K562 (cell line): ENCODE results near the gene HECW1. TPM values are rescaled to one million over a fixed set of nuclear protein-coding genes. Genes with fewer than 3 reads are reported as not detected.
A peak's percentile ranks its signal among the peaks of the same experiment; 100 is the strongest.

ENCODE experiments used
- ATAC-seq: fragments of 200-7000 bp; cut with Tn5 transposase; 3 replicates; pipeline ENCODE4 v1.9.1; 2020; ENCODE audit warnings: moderate library complexity
- BruUV-seq: library from RNA; stranded (reverse); fragments of 400-500 nt; replicated peaks from 2 replicates; lab custom pipeline; 2021; lab: Mats Ljungman, UMichigan
- CTCF ChIA-PET: fragments of 300-600 bp; formaldehyde crosslinking; extraction: SDS; loops from one replicate; lab custom pipeline; 2021; ENCODE audit warnings: low intra/inter-chr PET ratio; lab: Yijun Ruan, JAX
- POLR2A ChIA-PET: fragments of 300-600, 350-650 bp; sonication (Branson Sonifier 250); formaldehyde crosslinking; extraction: SDS; loops from one replicate; lab custom pipeline; 2021; ENCODE audit warnings: antibody characterized with exemption, inconsistent platforms; lab: Yijun Ruan, JAX
- DNase-seq, 4 experiments: peaks; one replicate each; pipeline versions ENCODE4 v3.0.0 to v3.0.0-alpha.2; 2011 to 2018; ENCODE audit warnings: low spot score in 3 of 4, mixed read lengths in 3 of 4; ENCODE audit errors: extremely low read depth in 1 of 4
- FAIRE-seq: peaks from 2 replicates; lab custom pipeline; 2011; peaks lifted over from hg19 to GRCh38; lab: Jason Lieb, UNC
- H2AFZ ChIP-seq: 2 replicates; pipeline ENCODE4 v1.6.0; 2011; ENCODE audit warnings: low read depth, low read length, control low read depth, inconsistent platforms
- H3K27ac ChIP-seq: fragments of 200-600 bp; 3 replicates; pipeline ENCODE4 v1.8.0; 2011; ENCODE audit warnings: low read depth, mild to moderate bottlenecking, control low read depth, inconsistent platforms, low read length, moderate library complexity, mixed read lengths; ENCODE audit errors: extremely low read depth
- H3K27me3 ChIP-seq, 2 experiments: fragments of 300-600 bp in 1 of 2; 2 replicates in 1 of 2; 3 replicates in 1 of 2; pipeline versions ENCODE4 v1.6.0 to v1.8.0; 2011; ENCODE audit warnings: inconsistent platforms in 2 of 2, low read length in 2 of 2, mild to moderate bottlenecking in 1 of 2, mixed read lengths in 1 of 2, moderate library complexity in 1 of 2; ENCODE audit not compliant: control insufficient read depth in 2 of 2, insufficient read depth in 2 of 2
- H3K36me3 ChIP-seq: fragments of 300-600 bp; 3 replicates; pipeline ENCODE4 v1.8.0; 2011; ENCODE audit warnings: mild to moderate bottlenecking, low read length, inconsistent platforms; ENCODE audit not compliant: control insufficient read depth, insufficient read depth
- H3K4me1 ChIP-seq, 2 experiments: fragments of 200-600 bp in 1 of 2; replicated peaks in 1 of 2; 2 replicates in 1 of 2; 3 replicates in 1 of 2; pipeline versions ENCODE4 v1.5.1 to v1.8.0; 2011; ENCODE audit warnings: inconsistent platforms in 2 of 2, low read length in 2 of 2, mild to moderate bottlenecking in 1 of 2, mixed read lengths in 1 of 2, moderate library complexity in 1 of 2; ENCODE audit not compliant: control insufficient read depth in 2 of 2, insufficient read depth in 2 of 2
- H3K4me2 ChIP-seq: 2 replicates; pipeline ENCODE4 v1.6.1; 2011; ENCODE audit warnings: low read length, control low read depth, inconsistent platforms, mixed read lengths; ENCODE audit not compliant: insufficient read depth
- H3K4me3 ChIP-seq: fragments of 200-600 bp; sonication (generic), shearing (Covaris generic); 2 replicates; pipeline ENCODE4 v1.5.1; 2016; ENCODE audit warnings: control low read depth, inconsistent platforms
- H3K79me2 ChIP-seq: fragments of 200-600 bp; 3 replicates; pipeline ENCODE4 v1.8.0; 2011; ENCODE audit warnings: low read length, inconsistent platforms; ENCODE audit not compliant: control insufficient read depth, insufficient read depth
- H3K9ac ChIP-seq, 2 experiments: 2 replicates each; pipeline versions ENCODE4 v1.6.0 to v1.6.1; 2011; ENCODE audit warnings: low read depth in 2 of 2, low read length in 2 of 2, control low read depth in 1 of 2, inconsistent platforms in 1 of 2, mild to moderate bottlenecking in 1 of 2, mixed read lengths in 1 of 2; ENCODE audit not compliant: insufficient read depth in 1 of 2
- H3K9me1 ChIP-seq: one replicate; pipeline ENCODE4 v1.6.0; 2011; ENCODE audit warnings: inconsistent platforms, mild to moderate bottlenecking, low read length, moderate library complexity; ENCODE audit not compliant: control insufficient read depth, insufficient read depth
- H3K9me3 ChIP-seq: replicated peaks from 2 replicates; pipeline ENCODE4 v1.5.1; 2011; ENCODE audit warnings: low read depth, low read length, inconsistent platforms; ENCODE audit not compliant: control insufficient read depth, insufficient read depth
- H4K20me1 ChIP-seq: replicated peaks from 2 replicates; pipeline ENCODE4 v1.6.1; 2011; ENCODE audit warnings: low read length, inconsistent platforms, mixed read lengths; ENCODE audit not compliant: control insufficient read depth, insufficient read depth
- CBFA2T2 ChIP-seq: fragments of 450-650 bp; conservative IDR thresholded peaks from 2 replicates; pipeline ENCODE4 v1.6.1; 2017; ENCODE audit warnings: mild to moderate bottlenecking
- CBFA2T3 ChIP-seq: fragments of 450-650 bp; IDR thresholded peaks from 2 replicates; pipeline ENCODE4 v1.6.1; 2017
- NFE2 ChIP-seq: IDR thresholded peaks from 2 replicates; pipeline ENCODE4 v1.6.1; 2014; ENCODE audit warnings: antibody characterized with exemption, low read depth
- RFX5 ChIP-seq: IDR thresholded peaks from 2 replicates; pipeline ENCODE4 v1.6.1; 2011; ENCODE audit warnings: low read depth, mild to moderate bottlenecking, improper control_type of control experiment, low read length
- SMAD4 ChIP-seq: fragments of 250-450 bp; sonication (Bioruptor Pico); conservative IDR thresholded peaks from 2 replicates; pipeline ENCODE4 v1.8.0; 2021; ENCODE audit warnings: inconsistent platforms, mild to moderate bottlenecking, moderate library complexity
- TEAD4 ChIP-seq, 2 experiments: sonication (generic) in 1 of 2; formaldehyde crosslinking in 1 of 2; IDR thresholded peaks; 2 replicates each; pipeline versions ENCODE4 v1.6.1 to v1.8.0; 2012 to 2022; ENCODE audit warnings: borderline replicate concordance in 1 of 2, inconsistent platforms in 1 of 2, low read length in 1 of 2, mild to moderate bottlenecking in 1 of 2, missing genetic modification reagents in 1 of 2
- TRIM24 ChIP-seq, 2 experiments: fragments of 450-650 bp; IDR thresholded peaks; 2 replicates each; pipeline ENCODE4 v1.6.1; 2016
- ZNF785 ChIP-seq: fragments of 250-450 bp; sonication (Bioruptor Pico); IDR thresholded peaks from 2 replicates; pipeline ENCODE4 v1.4.0; 2020; ENCODE audit warnings: mild to moderate bottlenecking
- WGBS: fragments of 100-300 bp; shearing (Covaris generic); methylation state at CpG from one replicate; pipeline ENCODE4 v1.1.6; 2016; ENCODE audit warnings: low coverage, mixed read lengths; ENCODE audit not compliant: insufficient coverage; ENCODE audit errors: missing lambda C conversion rate; 5-methylcytosine and 5-hydroxymethylcytosine counted together
- in situ Hi-C: fragments of 300-500 bp; cut with MboI; formaldehyde crosslinking; loops from 4 replicates; pipeline ENCODE4 v1.15.0; 2018; ENCODE audit warnings: inconsistent platforms, mixed read lengths
- intact Hi-C: fragments of 100-400 bp; cut with micrococcal nuclease; formaldehyde crosslinking; loops from 2 replicates; pipeline ENCODE4 v1.14.2; 2022
- polyA plus RNA-seq, 8 experiments: library from polyadenylated mRNA; depleted of rRNA in 4 of 8; stranded (reverse) in 5 of 8; unstranded in 3 of 8; fragments of >200 nt; fragmentation: Nextera tagmentation in 2 of 8; fragmentation: Illumina TruSeq in 1 of 8; extraction: Ambion mirVana in 2 of 8; extraction: Trizol in 1 of 8; gene quantifications; 2 replicates each; pipeline versions ENCODE4 v1.2.1 to v1.2.3, GENCODE V29; 2011 to 2014; ENCODE audit warnings: inconsistent platforms in 1 of 8, missing spikeins in 1 of 8
- total RNA-seq, 7 experiments: library from RNA; depleted of rRNA in 6 of 7; stranded (reverse); fragments of >200 nt in 6 of 7; fragmentation: Illumina TruSeq in 2 of 7; extraction: Trizol in 2 of 7; gene quantifications; 2 replicates each; pipeline versions ENCODE4 v1.2.1 to v1.2.3, GENCODE V29; 2011 to 2021; ENCODE audit warnings: low replicate concordance in 1 of 7
- TF ChIP-seq, protein P1 (sequence below): fragments of 200-800 bp; sonication (Bioruptor generic); IDR thresholded peaks from 2 replicates; pipeline ENCODE4 v1.6.1; 2017; ENCODE audit warnings: missing genetic modification characterization, missing compliant biosample characterization
- TF ChIP-seq, protein P2 (sequence below): IDR thresholded peaks from 3 replicates; pipeline ENCODE4 v1.6.1; 2011; ENCODE audit warnings: borderline replicate concordance, mild to moderate bottlenecking; ENCODE audit not compliant: insufficient read length, insufficient read depth
- TF ChIP-seq, protein P3 (sequence below): fragments of 450-650 bp; formaldehyde crosslinking; IDR thresholded peaks from 2 replicates; pipeline ENCODE4 v1.4.0; 2020; ENCODE audit warnings: mild to moderate bottlenecking
- TF ChIP-seq, protein P4 (sequence below), 2 experiments: fragments of 450-650 bp; IDR thresholded peaks; 2 replicates each; pipeline ENCODE4 v1.6.1; 2018; ENCODE audit warnings: mild to moderate bottlenecking in 2 of 2, low read depth in 1 of 2; ENCODE audit not compliant: partially characterized antibody in 2 of 2
- TF ChIP-seq, protein P5 (sequence below): fragments of 250-450 bp; sonication (Bioruptor Pico); IDR thresholded peaks from 2 replicates; pipeline ENCODE4 v1.9.0; 2021; ENCODE audit warnings: mild to moderate bottlenecking

HECW1 gene
- total and polyA plus RNA-seq, 9 of the 15 experiments (the other 6 are each of a cell fraction or from before 2014, with no cell fraction given), result 0.07 to 0.31 (median 0.13) TPM; not detected in 4

DNA sequence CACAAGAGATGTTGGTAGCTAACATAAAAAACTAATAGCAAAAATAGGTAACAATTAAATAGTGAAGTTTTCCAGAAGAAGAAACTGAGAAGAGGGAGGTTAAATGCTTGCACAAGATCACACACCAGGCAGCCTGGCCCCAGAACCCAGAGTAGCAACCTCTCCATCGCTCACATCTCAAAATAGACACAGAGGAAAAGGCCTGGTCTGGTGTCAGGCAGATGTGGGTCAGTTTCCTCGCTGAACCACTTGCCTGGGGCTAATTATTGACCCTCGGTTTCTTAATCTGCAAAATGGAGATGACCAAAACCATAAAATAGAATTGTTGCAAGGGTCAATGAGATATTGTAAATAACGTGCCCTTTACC lies 425.9 kb downstream of the HECW1 start (continued):
- TF ChIP-seq, protein P1, sequence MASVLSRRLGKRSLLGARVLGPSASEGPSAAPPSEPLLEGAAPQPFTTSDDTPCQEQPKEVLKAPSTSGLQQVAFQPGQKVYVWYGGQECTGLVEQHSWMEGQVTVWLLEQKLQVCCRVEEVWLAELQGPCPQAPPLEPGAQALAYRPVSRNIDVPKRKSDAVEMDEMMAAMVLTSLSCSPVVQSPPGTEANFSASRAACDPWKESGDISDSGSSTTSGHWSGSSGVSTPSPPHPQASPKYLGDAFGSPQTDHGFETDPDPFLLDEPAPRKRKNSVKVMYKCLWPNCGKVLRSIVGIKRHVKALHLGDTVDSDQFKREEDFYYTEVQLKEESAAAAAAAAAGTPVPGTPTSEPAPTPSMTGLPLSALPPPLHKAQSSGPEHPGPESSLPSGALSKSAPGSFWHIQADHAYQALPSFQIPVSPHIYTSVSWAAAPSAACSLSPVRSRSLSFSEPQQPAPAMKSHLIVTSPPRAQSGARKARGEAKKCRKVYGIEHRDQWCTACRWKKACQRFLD (CRISPR knock-in tag), result no peak
- TF ChIP-seq, protein P2, sequence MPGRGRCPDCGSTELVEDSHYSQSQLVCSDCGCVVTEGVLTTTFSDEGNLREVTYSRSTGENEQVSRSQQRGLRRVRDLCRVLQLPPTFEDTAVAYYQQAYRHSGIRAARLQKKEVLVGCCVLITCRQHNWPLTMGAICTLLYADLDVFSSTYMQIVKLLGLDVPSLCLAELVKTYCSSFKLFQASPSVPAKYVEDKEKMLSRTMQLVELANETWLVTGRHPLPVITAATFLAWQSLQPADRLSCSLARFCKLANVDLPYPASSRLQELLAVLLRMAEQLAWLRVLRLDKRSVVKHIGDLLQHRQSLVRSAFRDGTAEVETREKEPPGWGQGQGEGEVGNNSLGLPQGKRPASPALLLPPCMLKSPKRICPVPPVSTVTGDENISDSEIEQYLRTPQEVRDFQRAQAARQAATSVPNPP, result no peak
- TF ChIP-seq TRIM24 (IDR thresholded peaks at IDR 0.05), result no peak
- TF ChIP-seq, protein P3, sequence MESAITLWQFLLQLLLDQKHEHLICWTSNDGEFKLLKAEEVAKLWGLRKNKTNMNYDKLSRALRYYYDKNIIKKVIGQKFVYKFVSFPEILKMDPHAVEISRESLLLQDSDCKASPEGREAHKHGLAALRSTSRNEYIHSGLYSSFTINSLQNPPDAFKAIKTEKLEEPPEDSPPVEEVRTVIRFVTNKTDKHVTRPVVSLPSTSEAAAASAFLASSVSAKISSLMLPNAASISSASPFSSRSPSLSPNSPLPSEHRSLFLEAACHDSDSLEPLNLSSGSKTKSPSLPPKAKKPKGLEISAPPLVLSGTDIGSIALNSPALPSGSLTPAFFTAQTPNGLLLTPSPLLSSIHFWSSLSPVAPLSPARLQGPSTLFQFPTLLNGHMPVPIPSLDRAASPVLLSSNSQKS, result no peak
- TF ChIP-seq, all 486 proteins: peak for 0

DNA sequence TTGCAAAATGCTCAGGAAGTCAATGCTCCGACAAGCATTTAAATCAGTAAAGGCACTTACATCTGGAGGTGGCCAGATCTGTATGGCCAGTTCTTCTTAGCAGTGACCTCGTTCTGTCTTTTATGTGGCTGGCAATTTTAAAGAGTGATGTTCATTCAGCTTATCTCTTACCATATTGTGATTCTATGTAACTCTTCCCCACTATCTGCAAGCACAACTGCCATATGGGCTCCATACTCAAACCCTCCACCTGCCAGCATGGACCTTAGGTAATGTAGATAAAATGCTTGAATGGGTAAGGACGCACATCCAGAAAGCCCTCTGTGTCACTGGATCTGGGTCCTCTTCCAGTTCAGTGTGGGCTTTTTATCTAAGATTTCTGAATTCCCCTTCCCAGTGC lies 428.0 kb downstream of the HECW1 start:
- no peak for FAIRE-seq
- no peak overlapping the region for H3K4me3 ChIP-seq
- peak in 1 of 4 experiments; percentile 11 for DNase-seq
- ChIA-PET CTCF (no interaction called here), POLR2A (no interaction called here)
- no peaks in the 10 kb centered on the region for H3K79me2 ChIP-seq
- H3K36me3 ChIP-seq, result no peaks in the 10 kb centered on the region
- peaks cover 0 to 4% of the 10 kb centered on the region in 2 experiments; a peak in 3 of 5 replicates for H3K4me1 ChIP-seq
- H3K9me3 ChIP-seq, result no peaks in the 10 kb centered on the region
- in situ Hi-C loops, result no loop called here
- H3K9ac ChIP-seq, result no peak overlapping the region
- H3K27ac ChIP-seq, result no peak overlapping the region
- ATAC-seq, result no peak; the same call in 2 of the 3 replicates
- no peak overlapping the region for H3K4me2 ChIP-seq
- WGBS, result 2% methylated on average over 3 of the region's 3 CpGs
- no peaks in the 10 kb centered on the region for H3K9me1 ChIP-seq
- H2AFZ ChIP-seq, result no peak overlapping the region
- intact Hi-C loops, result no loop called here
- no peaks in the 10 kb centered on the region for H4K20me1 ChIP-seq
- no TSS peak for BruUV-seq
- peaks cover 30 to 46% of the 10 kb centered on the region in 2 experiments for H3K27me3 ChIP-seq
- no peak for TF ChIP-seq SMAD4
- TF ChIP-seq, protein P4, sequence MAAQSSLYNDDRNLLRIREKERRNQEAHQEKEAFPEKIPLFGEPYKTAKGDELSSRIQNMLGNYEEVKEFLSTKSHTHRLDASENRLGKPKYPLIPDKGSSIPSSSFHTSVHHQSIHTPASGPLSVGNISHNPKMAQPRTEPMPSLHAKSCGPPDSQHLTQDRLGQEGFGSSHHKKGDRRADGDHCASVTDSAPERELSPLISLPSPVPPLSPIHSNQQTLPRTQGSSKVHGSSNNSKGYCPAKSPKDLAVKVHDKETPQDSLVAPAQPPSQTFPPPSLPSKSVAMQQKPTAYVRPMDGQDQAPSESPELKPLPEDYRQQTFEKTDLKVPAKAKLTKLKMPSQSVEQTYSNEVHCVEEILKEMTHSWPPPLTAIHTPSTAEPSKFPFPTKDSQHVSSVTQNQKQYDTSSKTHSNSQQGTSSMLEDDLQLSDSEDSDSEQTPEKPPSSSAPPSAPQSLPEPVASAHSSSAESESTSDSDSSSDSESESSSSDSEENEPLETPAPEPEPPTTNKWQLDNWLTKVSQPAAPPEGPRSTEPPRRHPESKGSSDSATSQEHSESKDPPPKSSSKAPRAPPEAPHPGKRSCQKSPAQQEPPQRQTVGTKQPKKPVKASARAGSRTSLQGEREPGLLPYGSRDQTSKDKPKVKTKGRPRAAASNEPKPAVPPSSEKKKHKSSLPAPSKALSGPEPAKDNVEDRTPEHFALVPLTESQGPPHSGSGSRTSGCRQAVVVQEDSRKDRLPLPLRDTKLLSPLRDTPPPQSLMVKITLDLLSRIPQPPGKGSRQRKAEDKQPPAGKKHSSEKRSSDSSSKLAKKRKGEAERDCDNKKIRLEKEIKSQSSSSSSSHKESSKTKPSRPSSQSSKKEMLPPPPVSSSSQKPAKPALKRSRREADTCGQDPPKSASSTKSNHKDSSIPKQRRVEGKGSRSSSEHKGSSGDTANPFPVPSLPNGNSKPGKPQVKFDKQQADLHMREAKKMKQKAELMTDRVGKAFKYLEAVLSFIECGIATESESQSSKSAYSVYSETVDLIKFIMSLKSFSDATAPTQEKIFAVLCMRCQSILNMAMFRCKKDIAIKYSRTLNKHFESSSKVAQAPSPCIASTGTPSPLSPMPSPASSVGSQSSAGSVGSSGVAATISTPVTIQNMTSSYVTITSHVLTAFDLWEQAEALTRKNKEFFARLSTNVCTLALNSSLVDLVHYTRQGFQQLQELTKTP (IDR thresholded peaks at IDR 0.05; ENCODE audit: low read depth in 1 of 2, partially characterized antibody in 2 of 2), result no peak
- peak; percentile 57 for TF ChIP-seq TEAD4 (IDR thresholded peaks at IDR 0.05; ENCODE audit: low read length)
- TF ChIP-seq TEAD4 (CRISPR knock-in tag; IDR thresholded peaks at IDR 0.05; ENCODE audit: borderline replicate concordance), result no peak
- no peak for TF ChIP-seq ZNF785 (CRISPR knock-in tag)
- peak; percentile 74 for TF ChIP-seq CBFA2T3
- TF ChIP-seq CBFA2T2, result peak; percentile 51
- TF ChIP-seq, protein P5, sequence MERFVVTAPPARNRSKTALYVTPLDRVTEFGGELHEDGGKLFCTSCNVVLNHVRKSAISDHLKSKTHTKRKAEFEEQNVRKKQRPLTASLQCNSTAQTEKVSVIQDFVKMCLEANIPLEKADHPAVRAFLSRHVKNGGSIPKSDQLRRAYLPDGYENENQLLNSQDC, result no peak
- TF ChIP-seq NFE2, result no peak
- TF ChIP-seq RFX5, result no peak
